Hematopoietic multipotent progenitor cell treated with erythropoietin and hydrocortisone succinate and interleukin-3 and kit ligand, for 17 days (in vitro differentiated cells): ENCODE results near the gene PDE8A.
"Not testable (repeated sequence)": the region's sequence is repeated elsewhere in the genome, so short reads cannot be mapped to it uniquely, and the experiment has no call there.

Experiments used
- DNase-seq: peaks from one replicate; pipeline ENCODE4 v3.0.0-alpha.2; 2015; ENCODE audit warnings: low spot score

PDE8A gene

DNA sequence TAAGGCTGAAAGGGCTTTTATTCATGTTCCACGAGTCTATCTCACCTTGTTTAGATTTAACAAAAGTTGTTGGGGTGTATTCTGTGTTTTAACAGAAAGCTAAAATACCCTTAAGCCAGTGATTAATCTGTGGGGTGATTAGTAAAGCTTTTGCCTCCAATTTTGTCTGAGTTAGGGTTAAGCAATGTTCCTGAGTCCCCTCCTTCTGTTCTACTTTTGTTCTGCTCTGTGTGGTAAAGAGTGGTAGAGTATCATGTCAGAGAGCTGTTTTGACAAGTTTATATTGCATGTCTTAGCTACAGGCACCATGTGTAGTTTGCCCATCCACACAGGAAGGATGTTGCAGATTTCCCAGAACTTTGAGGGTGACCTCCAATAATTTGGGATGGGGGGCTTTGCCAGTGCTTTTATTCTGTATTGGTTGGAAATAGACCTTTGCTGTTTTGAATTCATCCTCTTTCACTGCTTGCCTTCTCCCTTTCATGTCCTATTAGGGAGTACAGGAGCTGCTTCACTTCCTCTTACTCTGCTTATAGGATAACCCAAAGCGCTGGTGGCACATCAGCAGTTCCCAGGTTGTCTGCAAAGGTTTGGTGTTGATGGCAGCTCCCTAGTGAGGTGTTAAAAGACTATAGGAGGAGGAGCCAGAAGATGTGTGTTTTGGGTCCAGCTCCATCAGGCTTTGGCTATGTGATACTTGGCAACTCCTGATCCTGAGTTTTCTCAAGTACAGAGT is 7.4 kb downstream of the PDE8A start:
- no peak for DNase-seq

DNA sequence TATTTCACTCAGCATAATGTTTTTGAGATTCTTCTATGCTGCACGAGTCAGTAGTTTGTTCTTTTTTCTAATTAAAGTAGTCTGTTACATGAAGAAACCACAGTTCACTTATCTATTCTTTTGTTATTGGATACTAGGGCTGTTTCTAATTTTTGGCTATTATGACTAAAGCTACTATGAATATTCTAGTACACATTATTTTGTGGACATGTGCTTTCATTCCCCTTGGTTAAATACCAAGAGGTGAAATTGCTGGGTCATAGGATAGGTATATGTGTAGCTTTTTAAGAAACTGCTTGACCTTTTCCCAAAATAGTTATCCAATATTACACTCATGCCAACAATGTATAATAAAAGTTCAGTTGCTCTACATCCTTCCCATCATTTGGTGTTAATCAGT is 8.9 kb downstream of the PDE8A start:
- no peak for DNase-seq

DNA sequence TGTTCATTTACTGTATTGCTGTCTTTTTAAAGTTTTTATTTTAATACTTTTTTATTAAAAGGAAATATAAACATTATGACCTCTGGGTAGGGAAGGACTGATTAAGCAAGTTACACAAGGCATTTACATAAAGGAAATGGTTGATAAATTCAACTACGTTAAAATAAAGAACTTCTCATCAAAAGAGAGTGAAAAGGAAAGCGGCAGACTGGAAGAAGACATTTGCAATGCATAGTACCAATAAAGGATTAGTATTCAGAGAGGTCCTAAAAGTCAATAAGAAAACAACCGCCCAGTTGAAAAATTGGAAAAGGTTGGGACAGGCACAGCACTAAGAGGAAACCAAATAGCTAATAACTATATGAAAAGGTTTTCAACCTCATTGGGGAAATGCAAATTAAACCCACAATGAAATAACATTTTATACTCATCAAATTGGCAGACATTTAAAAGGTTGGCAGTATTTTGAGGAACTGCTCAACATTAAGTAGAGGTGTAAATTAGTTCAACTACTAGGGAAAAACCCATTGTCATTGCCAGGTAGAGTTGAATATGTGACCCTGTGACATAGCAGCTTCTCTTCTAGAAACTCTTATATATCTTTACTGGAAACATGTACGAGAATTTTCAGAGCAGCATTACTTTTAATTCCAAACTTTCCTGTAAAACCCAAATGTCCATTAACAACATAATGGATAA is 9.5 kb downstream of the PDE8A start:
- DNase-seq, result no peak

DNA sequence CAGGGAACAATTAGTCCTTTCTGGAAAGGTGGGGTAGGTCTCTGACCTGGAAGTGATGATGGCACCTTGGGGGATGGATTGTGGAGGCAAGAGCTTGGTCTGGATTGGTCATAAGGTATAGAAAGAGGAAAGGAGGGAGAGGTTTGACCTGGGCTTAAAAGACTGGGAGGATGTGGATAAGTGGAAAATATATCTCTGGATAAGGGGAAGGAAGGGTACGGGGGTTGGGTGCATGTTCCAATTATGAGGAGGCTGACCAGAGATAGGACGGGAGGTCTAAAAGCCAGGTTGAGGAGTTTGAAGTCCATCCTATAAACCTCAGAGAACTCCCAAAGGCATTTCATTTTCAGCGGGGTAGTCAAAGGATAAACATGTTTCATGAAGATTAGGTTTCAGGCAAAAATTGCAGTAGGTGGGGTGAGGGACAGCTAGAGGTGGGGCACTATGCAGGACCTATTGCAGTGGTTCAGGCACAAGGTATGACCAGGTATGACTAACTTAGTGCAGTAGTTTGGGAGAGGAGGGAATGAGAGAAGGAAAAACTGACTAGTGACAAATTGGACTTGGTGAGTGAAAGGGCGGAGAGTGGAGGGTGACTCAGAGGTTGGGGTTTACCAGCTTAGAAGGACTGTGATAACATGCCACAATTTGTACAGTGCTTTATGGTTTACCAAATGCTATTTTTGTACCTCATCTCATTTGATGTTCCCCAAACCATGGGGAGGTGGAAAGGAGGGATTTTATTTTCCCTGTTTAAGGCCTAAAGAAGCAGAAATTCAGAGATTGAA is 10.7 kb downstream of the PDE8A start:
- DNase-seq, result no peak

DNA sequence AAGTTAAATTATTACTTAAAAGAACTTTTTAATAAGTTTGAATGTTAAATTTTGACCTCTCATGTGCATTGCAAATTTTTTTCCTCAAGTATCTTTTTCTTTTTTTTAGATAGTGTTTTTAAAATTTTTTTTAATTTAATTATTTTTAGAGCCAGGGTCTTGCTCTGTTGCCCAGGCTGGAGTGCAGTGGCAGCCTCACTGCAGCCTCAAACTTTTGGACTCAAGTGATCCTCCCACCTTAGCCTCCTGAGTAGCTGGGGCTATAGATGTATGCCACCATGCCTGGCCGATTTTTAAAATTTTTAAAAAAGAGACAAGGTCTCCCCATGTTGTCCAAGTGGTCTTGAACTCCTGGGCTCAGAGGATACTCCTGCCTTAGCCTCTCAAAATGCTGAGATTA is 14.4 kb downstream of the PDE8A start:
- DNase-seq, result no peak

DNA sequence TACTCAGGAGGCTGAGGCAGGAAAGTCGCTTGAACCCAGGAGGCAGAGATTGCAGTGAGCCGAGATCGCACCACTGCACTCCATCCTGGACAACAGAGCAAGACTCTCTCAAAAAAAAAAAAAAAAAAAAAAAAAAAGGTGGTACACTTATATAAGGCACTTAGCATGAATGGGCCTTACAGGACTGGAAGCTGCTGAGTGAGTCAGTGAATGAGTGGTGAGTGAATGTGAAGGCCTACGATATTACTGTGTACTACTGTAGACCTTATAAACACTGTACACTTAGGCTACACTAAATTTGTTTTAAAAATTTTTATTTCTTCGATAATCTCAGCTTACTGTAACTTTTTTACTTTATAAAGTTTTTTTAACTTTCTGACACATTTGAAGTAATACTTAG is 15.1 kb downstream of the PDE8A start:
- not testable (repeated sequence) for DNase-seq

DNA sequence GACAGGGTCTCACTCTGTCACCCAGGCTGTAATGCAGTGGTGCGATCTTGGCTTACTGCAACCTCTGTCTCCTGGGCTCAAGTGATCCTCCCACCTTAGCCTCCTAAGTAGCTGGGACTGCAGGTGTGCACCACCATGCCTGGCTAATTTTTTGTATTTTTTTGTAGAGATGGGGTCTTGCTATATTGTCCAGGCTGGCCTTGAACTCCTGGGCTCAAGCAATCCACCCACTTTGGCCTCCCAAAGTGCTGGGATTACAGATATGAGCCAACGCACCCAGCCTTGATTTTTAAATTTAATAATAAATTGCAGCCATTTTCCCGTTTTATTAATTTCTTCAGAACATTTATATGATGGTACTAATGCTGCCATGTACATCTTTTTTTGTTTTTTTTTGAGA is 15.6 kb downstream of the PDE8A start:
- DNase-seq, result not testable (repeated sequence)

DNA sequence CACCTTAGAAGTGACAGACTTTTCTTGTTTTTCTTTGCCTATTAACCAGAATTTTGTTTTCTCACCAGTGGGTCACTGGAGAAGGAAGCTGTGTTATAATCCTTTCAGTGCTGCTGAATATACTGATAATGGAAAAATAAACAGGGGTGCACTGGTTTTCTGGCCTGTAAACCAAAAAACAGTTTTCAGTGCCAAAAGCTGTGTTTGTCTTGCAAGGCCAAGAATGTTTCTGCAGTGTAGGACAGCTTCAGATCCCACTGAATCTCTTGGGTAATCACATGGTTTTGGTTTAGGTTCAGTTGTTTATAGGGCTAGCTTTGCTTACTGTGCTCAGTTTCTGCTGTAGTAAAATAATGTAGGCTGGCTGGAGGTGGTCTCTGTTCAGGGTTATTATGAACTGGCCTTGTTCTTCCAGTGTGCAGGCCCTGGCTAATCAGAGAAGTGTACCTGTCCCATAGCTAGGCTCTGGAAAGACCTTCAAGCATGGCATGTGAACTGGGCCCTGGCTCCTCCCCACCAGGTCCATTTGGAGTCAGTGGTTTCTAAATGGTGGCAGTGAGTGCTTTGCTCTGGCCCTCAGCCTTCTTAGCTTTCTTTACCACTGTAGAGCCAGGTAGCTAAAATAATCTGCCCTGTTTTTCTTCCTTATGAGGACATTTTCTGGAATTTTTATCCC is 18.7 kb downstream of the PDE8A start:
- no peak for DNase-seq

DNA sequence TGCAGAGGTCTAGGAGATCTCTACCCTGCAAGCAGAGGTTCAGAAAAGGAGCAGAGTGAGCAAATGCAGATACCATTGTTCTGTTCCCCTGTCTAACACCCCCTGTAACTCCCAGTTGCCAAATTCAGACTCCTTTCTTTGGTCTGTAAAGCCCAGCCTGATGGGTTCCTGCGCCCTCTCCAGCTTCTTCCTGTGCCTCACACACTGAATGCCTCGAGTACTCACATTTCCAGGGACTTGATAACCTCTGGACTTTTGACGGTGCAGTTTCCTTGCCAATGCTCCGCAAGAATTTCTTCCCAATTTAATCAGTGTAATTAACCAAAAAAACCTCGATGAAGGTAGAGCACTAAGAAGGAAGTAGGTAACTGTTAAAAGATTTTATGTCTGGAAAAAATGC is 19.3 kb downstream of the PDE8A start:
- DNase-seq, result no peak

DNA sequence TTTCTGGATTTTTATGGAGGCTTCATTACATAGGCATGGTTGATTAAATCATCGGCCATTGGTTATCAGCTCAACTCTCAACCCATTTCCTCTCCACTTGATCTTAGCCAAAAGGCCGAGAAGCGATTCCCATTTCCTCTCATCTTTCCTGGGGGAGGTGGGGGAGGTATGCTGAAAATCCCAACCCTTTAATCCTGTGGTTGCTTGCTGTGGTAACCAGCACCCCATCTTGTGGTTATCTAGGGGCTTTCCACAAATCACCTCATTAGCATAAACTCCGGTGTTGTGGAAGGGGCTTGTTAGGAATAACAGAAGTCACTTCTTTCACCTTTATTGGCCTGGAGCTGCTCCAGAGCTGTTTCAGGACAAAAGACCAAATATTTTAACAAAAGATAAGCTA is 20.9 kb downstream of the PDE8A start:
- no peak for DNase-seq

DNA sequence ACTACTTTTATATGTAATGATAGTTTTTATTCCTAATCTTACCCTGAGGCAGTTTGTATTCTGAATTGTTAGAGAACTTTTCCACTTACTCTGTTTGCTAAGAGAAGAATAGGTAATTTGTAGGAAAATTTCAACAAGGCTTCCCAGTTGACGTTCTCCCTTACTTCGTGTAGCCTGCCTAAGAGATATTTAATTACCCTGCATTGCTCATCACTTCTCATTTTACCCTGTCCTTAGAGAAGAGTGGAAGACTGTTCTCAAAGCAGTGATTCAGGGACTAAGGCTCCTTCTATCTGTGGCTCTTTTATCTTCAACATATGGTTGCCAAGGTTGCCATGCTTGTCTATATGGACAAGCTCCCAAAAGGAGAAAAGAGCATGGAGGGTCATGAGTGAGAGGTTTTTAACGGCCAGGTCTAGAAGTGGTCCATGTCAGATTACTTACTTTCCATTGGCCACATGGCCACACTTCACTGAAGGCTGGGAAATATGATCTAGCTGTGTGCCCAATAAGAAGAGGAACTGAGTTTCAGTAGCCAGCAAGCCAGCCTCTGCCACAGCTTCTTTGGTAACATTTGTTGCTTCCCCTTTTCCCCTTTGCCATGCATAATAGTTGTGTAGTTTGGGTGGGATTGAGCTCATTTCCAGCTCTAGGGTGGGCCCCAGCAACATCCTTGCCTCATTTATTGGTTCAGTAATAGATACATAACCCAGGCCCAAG is 22.1 kb downstream of the PDE8A start:
- DNase-seq, result no peak

DNA sequence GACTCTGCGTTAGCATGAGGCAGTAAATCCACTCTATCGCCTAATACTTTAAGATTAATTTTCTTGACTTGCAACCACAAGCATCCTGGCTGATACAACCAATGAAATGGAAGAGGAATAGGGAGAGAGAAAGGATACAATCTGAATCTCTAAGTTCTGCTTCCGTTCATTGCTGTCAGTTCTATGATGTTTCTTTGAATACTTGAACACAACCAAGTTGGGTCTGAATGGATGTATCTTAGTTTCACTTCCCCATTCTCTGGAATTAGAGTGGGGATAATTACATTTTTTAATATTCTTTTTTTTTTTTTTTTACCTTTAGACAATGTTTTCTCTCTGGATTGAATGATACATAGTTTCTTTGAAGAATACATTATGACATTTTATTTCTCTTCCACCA is 22.9 kb downstream of the PDE8A start:
- no peak for DNase-seq

DNA sequence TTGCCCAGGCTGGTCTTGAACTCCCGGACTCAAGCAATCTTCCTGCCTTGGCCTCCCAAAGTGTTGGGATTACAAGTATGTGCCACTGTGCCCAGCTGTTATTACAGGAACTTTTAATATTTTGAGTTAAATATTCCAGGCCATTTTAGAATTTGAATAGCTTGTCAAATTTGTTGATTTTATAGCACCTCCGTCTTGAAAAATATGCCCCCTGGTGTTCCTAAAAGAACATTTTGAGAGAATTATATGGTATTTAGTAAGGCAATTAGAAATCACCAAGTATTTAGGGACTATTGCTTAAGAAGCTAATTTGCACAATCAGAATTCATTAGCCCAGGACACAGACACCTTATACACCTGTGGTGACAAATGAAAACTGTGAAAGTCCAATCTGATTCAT is 23.7 kb downstream of the PDE8A start:
- DNase-seq, result no peak

DNA sequence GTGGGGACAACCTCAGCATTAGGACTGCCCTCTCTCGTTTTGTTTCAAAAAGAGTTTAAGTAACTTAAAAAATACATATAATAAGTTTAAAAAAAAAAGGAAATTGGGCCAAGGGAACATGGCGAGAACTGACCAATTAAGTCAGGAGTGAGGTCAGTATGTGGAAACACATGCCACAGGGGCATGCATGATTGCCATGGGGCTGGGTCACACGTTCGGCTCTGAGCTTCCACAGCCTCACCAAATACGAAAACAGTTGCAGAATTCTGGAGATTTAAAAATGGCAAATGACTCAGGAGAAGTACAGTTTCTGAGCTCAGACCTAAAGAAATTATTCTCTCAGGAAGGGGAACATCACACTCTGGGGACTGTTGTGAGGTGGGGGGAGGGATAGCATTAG is 24.1 kb downstream of the PDE8A start:
- DNase-seq, result no peak

DNA sequence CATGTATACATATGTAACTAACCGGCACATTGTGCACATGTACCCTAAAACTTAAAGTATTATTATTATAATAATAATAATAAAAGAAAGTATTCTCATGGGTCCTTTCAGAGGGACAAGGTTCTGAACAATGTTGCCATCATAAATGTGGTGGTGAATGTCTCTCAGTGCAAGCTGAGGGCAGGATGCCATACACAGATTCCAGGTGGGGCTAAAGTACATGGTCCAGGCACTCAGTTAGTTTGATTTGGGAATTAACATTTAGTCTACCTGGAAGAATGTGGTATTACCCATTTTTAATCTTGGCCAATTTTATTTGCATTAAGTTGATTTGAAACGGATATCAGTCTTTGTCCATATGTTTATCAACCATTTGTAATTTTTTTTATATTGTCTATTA is 24.5 kb downstream of the PDE8A start:
- no peak for DNase-seq

DNA sequence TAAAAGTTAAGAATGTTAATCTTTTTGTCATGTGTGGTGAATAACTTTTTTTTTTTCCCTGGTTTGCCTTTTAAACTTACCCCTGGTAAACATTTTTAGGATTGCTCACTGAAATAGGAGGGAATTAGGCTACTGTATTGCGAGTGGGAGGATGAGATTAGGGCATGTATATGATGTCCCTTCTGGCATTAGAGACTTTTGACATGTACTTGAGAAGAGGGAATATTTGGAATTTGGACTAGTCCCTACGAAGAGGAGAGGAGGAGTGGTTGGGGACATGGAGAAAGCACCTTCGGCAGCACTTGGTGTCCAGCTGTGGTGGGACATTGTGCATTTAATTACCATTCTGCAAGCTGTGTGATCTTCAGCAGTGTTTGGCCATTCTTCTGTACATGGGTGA is 25.0 kb downstream of the PDE8A start:
- DNase-seq, result no peak

DNA sequence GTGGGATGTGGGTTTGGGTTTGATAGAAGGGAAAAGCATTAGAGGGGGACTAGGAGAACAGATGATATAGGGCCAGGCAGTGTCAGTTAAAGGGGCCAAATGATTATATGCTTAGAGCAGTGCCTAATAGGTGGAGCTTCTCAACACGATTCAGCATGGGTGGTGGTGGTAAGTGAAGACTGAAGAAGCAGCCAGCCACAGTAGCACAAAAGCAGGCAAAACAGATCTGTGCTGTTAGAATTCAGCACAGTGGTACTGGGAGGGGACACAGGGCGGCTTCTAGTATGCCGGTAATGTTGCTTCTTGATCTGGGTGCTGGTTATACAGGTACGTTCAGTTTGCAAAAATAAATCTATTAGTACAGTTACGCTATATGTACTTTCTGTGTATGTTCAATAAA is 25.5 kb downstream of the PDE8A start:
- DNase-seq, result no peak

DNA sequence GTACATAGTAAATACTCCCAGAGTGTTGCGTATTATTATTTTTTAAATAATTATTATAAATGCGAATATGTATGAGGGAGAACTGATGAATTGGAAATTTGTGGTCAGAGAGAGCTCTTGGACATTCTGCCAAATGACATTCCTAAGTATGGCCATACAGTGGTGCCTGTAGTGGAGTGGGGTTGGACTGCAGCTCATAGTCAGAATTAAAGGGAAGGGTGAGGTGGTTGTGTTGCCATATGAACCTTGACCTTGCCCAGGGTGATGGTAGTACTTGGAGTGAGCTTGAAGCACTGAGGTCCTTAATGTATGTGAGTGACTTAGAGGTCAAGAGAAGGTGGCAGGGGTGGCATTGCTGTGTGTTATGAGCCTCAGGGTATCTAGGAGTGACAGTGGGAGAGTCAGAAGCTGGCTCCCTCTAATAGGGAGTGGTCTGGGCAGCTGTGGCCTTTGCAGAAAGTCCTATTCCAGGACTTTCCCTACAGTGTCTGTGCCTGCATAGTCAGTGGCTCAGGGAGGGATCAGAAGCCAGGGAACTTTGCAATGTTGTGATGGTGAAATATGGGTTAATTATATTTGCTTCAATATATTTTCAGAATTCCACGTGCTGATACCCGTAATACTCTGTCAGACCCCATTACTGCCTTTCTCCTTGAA is 26.2 kb downstream of the PDE8A start:
- no peak for DNase-seq

DNA sequence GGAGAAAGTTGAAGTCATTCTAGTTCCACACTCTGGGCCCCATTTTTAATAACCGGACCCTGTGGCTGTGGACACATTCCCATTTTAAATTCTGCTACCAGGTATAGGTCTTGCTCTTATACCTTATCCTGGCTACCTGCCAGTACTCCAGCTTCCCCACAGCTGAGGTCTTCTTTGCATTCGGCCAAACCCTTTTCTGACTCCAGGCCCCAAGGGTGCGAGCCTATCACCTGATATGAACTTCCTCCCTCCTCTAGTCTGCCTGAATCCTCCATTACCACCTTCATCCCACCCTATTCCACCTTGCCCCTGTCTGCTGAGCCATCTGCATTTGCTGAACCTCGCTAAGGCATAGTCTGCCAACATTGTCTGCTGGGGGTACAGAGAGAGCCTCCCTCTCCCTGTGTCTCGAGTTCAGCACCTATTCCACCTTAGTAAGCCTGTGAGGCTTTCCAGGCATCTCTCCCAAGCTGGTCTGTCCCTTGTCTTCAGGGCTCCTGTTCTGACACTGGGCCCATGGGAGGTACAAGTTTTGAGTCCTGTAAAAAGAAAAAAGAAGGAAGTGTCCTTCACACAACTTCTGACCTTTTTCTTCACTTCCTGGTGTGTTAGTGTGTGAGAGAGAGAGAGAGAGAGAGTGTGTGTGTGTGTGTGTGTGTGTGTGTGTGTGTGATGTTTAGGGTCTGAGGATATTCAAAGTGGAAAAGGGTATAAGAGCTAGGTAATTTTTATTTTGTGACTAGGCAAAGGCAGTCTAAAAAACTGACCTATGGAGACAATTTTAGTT is 27.0 kb downstream of the PDE8A start:
- DNase-seq, result no peak

DNA sequence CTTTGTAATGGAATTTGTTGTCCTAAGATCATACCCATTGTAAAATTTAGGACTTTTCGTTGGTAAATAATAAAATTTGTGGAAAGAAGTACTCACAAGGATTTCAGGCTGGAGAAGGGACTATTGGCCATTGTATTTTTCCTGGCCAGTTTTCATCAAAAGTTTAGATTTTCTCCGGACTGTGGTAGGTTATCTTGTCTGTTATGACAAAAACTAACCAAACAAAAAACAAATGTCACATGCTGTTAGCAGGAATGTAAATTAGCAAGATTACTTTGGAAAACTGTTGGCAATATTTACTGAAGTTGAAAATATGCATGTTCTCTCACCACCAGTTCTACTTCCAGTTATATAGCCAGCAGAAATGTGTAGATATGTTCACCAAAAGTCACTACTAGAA is 27.8 kb downstream of the PDE8A start:
- no peak for DNase-seq

DNA sequence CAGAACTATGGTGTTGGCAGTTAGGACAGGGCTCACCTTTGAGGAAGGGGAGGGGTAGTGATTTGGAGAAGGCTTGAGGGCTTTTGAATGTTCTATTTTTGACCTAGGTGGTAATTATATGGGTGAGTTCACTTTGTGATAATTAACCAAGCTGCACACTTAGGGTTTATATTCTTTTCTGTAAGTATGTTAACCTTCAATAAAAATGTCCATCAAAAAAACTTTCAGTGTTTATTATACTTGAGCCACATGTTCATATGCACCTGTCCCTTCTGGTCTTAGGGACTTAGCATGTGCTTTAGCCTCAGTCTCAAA is 28.4 kb downstream of the PDE8A start:
- DNase-seq, result no peak
